Measurements from ENCODE around the gene FAM3D.

DNA sequence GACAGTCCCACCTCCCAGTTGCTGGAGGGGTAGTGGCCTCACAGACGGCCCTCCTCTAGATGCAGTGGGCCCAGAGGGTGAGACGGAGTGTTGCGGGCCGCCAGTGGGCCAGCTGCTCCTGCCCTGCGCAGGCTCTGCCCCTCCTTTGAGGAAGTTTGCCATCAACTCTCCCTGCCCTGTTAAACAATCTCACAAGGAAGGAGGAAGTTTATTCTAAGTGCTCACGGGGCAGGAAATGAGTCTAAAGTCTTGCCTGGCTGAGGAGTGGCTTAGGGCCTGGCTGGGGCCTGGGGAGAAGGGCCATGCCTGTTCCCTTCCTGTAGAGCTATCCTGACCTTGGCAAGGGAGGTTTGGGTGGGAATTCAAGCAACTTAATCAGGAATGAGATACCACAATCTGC lies at the start of gene FAM3D:
- TF ChIP-seq, protein P1, sequence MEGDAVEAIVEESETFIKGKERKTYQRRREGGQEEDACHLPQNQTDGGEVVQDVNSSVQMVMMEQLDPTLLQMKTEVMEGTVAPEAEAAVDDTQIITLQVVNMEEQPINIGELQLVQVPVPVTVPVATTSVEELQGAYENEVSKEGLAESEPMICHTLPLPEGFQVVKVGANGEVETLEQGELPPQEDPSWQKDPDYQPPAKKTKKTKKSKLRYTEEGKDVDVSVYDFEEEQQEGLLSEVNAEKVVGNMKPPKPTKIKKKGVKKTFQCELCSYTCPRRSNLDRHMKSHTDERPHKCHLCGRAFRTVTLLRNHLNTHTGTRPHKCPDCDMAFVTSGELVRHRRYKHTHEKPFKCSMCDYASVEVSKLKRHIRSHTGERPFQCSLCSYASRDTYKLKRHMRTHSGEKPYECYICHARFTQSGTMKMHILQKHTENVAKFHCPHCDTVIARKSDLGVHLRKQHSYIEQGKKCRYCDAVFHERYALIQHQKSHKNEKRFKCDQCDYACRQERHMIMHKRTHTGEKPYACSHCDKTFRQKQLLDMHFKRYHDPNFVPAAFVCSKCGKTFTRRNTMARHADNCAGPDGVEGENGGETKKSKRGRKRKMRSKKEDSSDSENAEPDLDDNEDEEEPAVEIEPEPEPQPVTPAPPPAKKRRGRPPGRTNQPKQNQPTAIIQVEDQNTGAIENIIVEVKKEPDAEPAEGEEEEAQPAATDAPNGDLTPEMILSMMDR (conservative IDR thresholded peaks at IDR 0.05) = no peak
- no peak for TF ChIP-seq ZFX (IDR thresholded peaks at IDR 0.05)
